Activated T-helper 2 cell treated with anti-CD3 and anti-CD28 coated beads, Interferon-gamma antibody, Interleukin-2, Interleukin-4, amounts not matched to agents 10 μg/mL and 5 μg/mL and 100 μg/mL, durations not matched to agents 14 hours and 24 hours and 36 hours (primary cell): ENCODE data around the gene HNMT. TPM values are rescaled to one million over a fixed set of nuclear protein-coding genes. Genes with fewer than 3 reads are reported as not detected.
"Not testable (repeated sequence)": the region's sequence is repeated elsewhere in the genome, so short reads cannot be mapped to it uniquely, and the experiment has no call there.

Source experiments
- DNase-seq: peaks from one replicate; pipeline ENCODE4 v3.0.0; 2021; ENCODE audit warnings: low spot score
- H3K27ac Mint-ChIP-seq: one replicate; pipeline ENCODE4 v1.8.0; 2021; ENCODE audit warnings: mixed read lengths
- H3K27me3 Mint-ChIP-seq: one replicate; pipeline ENCODE4 v1.8.0; 2021; ENCODE audit warnings: low read depth, mixed read lengths
- H3K36me3 Mint-ChIP-seq: one replicate; pipeline ENCODE4 v1.8.0; 2021; ENCODE audit warnings: low read depth, mixed read lengths
- H3K4me1 Mint-ChIP-seq: one replicate; pipeline ENCODE4 v1.8.0; 2021; ENCODE audit warnings: low read depth, mixed read lengths
- H3K4me3 Mint-ChIP-seq: one replicate; pipeline ENCODE4 v1.8.0; 2021; ENCODE audit warnings: low read depth, mild to moderate bottlenecking, moderate library complexity, mixed read lengths
- H3K9me3 Mint-ChIP-seq: one replicate; pipeline ENCODE4 v1.8.0; 2021; ENCODE audit warnings: mixed read lengths
- intact Hi-C: fragments of 100-400 bp; cut with micrococcal nuclease; formaldehyde crosslinking; loops from one replicate; pipeline ENCODE4 v1.15.1; 2023
- total RNA-seq: library from RNA; stranded (reverse); gene quantifications from 2 replicates; pipeline ENCODE4 v1.2.3, GENCODE V29; 2022

Gene HNMT
- not detected in 2 replicates for total RNA-seq

DNA sequence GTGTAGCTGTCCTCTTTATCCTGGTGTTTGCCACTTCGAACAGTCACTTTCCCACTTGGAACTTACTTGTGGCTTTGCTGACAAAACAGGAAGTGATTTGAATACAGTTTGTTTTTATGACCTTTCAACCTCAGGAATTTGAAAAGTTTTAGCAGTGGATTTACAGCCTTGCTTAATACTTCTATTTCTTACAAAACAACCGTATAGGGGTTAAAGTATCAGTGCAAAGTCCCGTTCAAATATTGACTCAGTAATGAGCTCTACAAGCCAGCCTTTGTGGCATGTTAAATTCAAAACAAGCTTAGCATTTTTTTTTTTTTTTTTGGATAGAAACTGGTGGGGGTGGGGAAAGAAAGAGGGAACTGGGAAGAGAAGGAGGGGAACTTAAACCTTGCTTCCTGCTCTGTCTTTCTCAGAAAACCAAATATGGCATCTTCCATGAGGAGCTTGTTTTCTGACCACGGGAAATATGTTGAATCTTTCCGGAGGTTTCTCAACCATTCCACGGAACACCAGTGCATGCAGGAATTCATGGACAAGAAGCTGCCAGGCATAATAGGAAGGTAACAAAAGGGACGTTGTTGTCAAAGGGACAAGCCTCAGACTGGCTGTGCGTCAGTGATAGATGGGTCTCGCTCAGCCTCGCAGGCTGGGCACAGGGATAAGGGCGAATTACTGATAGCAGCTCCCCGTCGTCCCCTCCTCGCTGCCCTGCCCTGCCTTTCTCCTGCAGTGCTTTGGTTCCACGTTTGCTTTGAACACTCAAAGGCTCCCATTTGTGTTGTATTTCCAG lies at the start of gene HNMT:
Gene HNMT (plus strand): TSS at position 408 of the 793 bp plus-strand sequence. CDS start 19 bp downstream, at position 427.
- H3K27me3 Mint-ChIP-seq, result no peaks in the 10 kb centered on the region
- no peak for DNase-seq
- no peaks in the 10 kb centered on the region for H3K36me3 Mint-ChIP-seq
- H3K4me3 Mint-ChIP-seq, result no peak within 1 kb of the TSS
- H3K27ac Mint-ChIP-seq, result no peak within 1 kb of the TSS
- H3K4me1 Mint-ChIP-seq, result no peaks in the 10 kb centered on the region
- peaks cover 4% of the 10 kb centered on the region for H3K9me3 Mint-ChIP-seq
- intact Hi-C loops, result no loop called here

DNA sequence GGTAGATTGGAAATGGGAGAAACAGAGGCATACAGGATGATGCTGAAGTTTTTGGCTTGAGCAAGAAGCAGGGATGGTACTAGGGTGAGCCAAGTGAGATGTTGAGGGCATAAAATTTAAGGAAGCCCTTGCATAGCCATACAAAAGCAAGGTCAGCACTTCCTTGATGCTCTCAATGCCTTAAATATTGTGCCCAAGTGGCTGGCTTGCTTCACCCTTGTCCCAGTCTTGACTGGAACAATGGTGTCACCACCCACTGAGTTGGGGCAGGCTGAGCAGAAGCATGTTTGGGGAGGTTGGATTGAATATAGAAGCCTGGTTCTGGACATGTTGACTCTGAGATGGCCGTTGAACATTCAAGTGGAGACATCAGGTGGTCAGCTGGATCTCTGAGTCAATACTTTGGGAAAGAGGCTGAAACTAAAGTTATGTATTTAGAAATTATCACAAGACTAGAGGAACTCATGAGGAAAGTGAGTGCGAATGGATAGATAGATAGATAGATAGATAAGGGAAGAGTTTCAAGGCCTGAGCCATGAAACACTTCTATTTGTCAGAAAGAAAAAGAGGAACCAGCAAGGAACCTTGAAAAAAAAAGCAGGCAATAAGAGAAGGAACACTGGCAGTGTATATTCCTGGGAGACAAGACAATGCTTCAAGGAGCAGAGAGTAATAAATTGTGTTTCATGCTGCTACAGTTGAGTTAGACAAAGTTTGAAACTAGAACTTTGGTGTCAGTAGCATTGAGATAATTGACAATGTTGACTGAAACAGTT lies 43.0 kb upstream of the HNMT start:
- H3K27me3 Mint-ChIP-seq, result peaks cover 2% of the 10 kb centered on the region
- no peaks in the 10 kb centered on the region for H3K9me3 Mint-ChIP-seq
- H3K36me3 Mint-ChIP-seq, result no peaks in the 10 kb centered on the region
- no peak overlapping the region for H3K27ac Mint-ChIP-seq
- intact Hi-C loops, result no loop called here
- H3K4me3 Mint-ChIP-seq, result no peak overlapping the region
- no peaks in the 10 kb centered on the region for H3K4me1 Mint-ChIP-seq
- no peak for DNase-seq

DNA sequence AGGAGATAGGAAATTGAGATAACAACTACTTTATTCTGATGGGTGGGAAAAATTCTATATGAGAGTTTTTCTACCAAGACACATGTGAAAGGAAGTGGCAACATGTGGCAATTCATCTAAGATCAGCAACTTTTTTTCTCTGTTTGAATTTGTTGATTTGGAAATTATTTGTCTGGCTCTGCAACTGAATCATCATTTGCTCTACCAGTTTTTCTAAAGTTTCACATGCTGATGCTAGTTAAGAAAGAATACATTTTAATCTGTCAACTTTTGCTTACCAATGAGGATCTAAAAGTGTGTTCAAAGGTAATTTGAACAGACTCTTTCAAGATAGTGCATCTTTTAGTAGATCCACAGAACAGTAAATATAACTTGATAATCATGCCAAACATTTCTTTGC lies 42.1 kb upstream of the HNMT start:
- H3K27me3 Mint-ChIP-seq, intact Hi-C loops, H3K9me3 Mint-ChIP-seq, DNase-seq, H3K4me1 Mint-ChIP-seq, H3K36me3 Mint-ChIP-seq, H3K27ac Mint-ChIP-seq, H3K4me3 Mint-ChIP-seq: not testable (repeated sequence)

DNA sequence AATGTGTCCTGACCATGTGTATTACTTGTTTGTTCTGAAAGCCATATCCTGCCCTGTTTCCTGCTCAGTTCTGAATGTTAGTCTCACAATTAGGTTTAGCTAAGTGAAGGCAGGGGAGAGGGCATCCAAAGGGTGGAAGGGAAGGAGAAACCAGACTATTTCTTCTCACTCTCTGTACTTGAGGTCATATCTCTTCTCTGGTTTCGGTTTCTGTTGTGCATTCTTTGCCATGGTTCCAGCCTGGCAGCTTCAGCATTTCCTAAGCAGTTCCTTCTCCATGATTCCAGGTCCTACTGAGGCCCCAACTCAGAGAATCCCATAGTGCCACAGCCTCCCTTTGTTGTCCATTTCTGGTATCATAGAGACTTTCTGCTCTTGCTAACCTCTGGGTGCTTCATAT lies 40.3 kb upstream of the HNMT start:
- Mint-ChIP-seq H3K36me3 (no peaks in the 10 kb centered on the region), H3K4me3 (no peak overlapping the region), H3K4me1 (no peaks in the 10 kb centered on the region), H3K27ac (no peak overlapping the region), H3K27me3 (peaks cover 2% of the 10 kb centered on the region), H3K9me3 (no peaks in the 10 kb centered on the region)
- no peak for DNase-seq
- intact Hi-C loops, result no loop called here

DNA sequence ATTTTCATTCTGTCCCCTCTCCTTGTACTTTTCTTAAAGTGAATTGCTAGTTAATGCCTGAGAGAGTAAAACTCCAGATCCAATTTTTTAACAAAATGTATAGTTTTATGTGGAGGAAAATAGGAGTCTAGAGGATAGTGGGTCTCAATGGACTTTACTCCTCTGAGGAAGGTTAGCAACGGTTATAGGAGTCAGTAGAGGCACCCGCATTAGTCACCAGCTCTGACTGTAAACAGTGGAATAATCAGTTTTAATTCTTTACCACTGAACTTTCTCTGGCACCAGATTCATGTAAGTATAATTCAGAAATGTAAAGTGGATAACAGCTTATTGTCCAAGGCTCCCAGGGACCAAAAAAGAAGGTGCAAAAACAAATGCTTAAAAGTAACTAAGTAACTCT lies 38.7 kb upstream of the HNMT start:
- Mint-ChIP-seq H3K9me3 (no peaks in the 10 kb centered on the region), H3K36me3 (no peaks in the 10 kb centered on the region), H3K27me3 (peaks cover 2% of the 10 kb centered on the region), H3K4me1 (no peaks in the 10 kb centered on the region), H3K4me3 (no peak overlapping the region), H3K27ac (no peak overlapping the region)
- intact Hi-C loops, result no loop called here
- DNase-seq, result no peak

DNA sequence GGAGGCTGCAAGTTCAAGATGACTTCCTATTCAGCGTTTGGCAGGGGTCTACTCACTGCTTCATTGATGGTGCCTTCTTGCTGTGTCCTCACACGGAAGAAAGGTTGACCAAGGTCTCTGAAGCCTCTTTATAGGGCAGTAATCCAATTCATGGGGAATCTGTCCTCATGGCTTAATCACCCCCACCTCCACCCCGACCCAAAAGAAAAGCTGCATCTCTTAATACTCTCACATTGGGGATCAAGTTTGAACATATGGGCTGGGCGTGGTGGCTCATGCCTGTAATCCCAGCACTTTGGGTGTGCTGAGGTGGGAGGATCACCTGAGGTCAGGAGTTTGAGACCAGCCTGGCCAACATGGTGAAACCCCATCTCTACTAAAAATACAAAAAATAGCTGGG lies 36.4 kb upstream of the HNMT start:
- Mint-ChIP-seq H3K4me3 (no peak overlapping the region), H3K36me3 (no peaks in the 10 kb centered on the region), H3K27ac (no peak overlapping the region), H3K9me3 (no peaks in the 10 kb centered on the region), H3K4me1 (no peaks in the 10 kb centered on the region), H3K27me3 (no peaks in the 10 kb centered on the region)
- no peak for DNase-seq
- intact Hi-C loops, result no loop called here

DNA sequence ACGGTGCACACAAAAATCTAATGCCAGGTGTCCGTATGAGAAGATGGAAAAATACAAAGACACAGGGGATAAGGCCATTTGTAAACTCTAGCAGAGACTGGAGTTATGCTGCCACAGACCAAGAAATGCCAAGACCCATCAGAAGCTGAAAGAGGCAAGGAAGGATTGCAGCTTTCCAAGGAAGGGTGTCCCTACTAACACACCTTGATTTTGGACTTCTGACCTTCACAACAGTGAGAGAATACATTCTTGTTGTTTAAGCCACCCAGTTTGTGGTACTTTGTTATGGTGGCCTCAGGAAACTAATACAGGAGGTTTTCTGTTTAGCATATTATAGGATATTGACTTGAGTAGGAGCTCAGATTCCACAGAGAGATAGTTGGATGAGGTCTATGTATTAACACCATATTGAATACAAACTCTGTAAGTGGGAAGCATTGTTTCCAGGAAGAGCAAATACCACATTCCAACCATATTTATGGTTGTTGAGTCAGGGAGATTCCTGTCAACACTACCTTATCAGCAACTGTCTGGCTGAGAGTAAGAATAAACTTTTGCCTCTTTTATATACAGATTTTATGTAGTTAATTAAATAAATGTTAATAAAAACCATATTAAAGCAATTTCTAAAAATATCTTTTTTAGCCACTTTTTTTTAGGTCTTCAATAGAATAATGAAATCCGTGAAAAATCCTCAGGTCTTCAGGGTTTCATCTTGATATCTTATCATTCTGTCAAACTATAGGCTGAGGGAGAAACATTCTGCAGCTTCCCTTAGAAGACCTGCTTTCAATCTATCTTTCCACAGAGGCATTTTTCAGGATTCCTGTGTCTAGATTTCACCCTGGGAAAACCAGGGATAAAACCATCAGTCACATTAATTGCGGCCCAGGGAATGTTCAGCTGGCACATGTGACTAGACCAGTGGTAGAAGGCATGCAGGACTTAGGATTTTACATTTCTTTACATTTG lies 35.4 kb upstream of the HNMT start:
- no peak overlapping the region for H3K4me3 Mint-ChIP-seq
- H3K27ac Mint-ChIP-seq, result no peak overlapping the region
- no peaks in the 10 kb centered on the region for H3K4me1 Mint-ChIP-seq
- H3K36me3 Mint-ChIP-seq, result no peaks in the 10 kb centered on the region
- intact Hi-C loops, result no loop called here
- DNase-seq, result no peak
- no peaks in the 10 kb centered on the region for H3K9me3 Mint-ChIP-seq
- H3K27me3 Mint-ChIP-seq, result no peaks in the 10 kb centered on the region

DNA sequence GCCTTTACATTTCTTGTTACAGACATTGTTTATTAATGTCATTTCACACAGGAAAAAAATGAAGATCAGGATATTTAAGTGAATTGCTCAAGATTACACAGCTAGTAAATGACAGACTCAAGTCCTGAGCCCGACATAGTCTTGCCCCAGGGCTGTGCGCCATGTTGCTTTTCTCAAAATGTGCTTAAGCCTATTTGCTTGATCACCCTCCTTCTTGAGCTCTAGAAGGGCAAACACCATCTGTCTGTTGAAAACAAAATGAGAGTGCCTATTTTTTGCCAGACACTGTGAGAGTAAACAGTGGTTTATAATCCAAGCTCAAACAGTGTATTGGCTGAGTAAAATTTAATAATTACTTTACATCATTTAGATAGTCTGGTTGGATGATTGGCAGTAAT lies 34.8 kb upstream of the HNMT start:
- no peak for DNase-seq
- no peak overlapping the region for H3K4me3 Mint-ChIP-seq

DNA sequence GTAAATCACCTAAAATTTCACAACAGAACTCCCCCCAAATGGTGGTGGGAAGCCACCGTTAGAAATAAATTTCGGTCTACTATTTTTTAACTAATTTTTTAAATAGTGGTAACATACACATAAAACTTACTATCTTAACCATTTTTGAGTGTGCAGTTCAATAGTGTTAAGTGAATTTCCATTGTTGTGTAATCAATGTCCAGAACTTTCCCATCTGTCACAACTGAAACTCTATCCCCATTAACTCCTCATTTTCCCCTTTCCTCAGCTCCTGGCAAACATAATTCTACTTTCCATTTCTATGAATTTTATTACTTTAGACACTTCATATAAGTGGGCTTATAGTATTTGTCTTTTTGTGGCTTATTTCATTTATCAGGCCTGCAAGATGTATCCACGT lies 34.1 kb upstream of the HNMT start:
- no peaks in the 10 kb centered on the region for H3K9me3 Mint-ChIP-seq
- no peak for DNase-seq
- no peaks in the 10 kb centered on the region for H3K36me3 Mint-ChIP-seq
- H3K4me1 Mint-ChIP-seq, result no peaks in the 10 kb centered on the region
- intact Hi-C loops, result no loop called here
- no peaks in the 10 kb centered on the region for H3K27me3 Mint-ChIP-seq
- no peak overlapping the region for H3K4me3 Mint-ChIP-seq
- H3K27ac Mint-ChIP-seq, result no peak overlapping the region

More for the DNA sequence above, 34.8 kb upstream of the HNMT start:
- Mint-ChIP-seq H3K9me3 (no peaks in the 10 kb centered on the region), H3K27me3 (no peaks in the 10 kb centered on the region), H3K27ac (no peak overlapping the region), H3K4me1 (no peaks in the 10 kb centered on the region), H3K36me3 (no peaks in the 10 kb centered on the region)
- intact Hi-C loops, result no loop called here

DNA sequence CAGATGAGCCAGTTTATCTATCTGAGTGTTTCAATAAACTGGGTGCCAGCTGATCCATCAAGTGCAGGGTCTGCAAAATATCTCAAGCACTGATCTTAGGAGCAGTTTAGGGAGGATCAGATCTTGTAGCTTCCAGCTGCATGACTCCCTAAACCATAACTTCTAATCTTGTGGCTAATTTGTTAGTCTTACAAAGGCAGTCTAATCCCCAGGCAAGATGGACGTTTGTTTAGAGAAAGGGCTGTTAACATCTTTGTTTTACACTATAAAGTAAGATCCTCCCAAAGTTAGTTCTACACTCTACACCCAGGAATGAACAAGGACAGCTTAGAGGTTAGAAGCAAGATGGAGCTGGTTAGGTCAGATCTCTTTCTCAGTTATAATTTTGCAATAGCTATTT lies 28.7 kb upstream of the HNMT start:
- Mint-ChIP-seq H3K9me3 (no peaks in the 10 kb centered on the region), H3K4me1 (no peaks in the 10 kb centered on the region), H3K36me3 (no peaks in the 10 kb centered on the region), H3K4me3 (no peak overlapping the region), H3K27me3 (no peaks in the 10 kb centered on the region), H3K27ac (no peak overlapping the region)
- DNase-seq, result no peak
- intact Hi-C loops, result no loop called here

DNA sequence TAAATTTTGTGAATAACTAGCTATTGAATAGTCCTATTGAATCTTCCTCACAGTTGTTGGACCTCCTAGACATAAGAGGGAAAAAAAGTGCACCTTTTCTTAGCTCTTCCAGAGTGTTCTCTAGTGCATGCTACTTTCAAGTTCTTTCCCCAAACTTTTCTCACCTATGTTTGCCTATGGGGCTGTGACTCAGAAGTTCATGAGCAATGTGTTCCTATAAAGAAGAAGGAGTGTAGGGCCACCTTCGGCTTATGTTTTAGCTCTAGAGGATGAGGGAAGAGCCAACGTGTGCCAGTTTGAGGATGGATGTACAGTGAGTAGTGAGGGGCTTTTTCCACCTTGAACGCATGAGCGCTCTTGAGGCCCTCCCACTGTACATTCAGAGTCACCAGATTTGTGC lies 27.0 kb upstream of the HNMT start:
- DNase-seq, result no peak
- H3K4me1 Mint-ChIP-seq, result no peaks in the 10 kb centered on the region
- no peak overlapping the region for H3K27ac Mint-ChIP-seq
- H3K36me3 Mint-ChIP-seq, result no peaks in the 10 kb centered on the region
- intact Hi-C loops, result no loop called here
- no peak overlapping the region for H3K4me3 Mint-ChIP-seq
- H3K9me3 Mint-ChIP-seq, result no peaks in the 10 kb centered on the region
- no peaks in the 10 kb centered on the region for H3K27me3 Mint-ChIP-seq

DNA sequence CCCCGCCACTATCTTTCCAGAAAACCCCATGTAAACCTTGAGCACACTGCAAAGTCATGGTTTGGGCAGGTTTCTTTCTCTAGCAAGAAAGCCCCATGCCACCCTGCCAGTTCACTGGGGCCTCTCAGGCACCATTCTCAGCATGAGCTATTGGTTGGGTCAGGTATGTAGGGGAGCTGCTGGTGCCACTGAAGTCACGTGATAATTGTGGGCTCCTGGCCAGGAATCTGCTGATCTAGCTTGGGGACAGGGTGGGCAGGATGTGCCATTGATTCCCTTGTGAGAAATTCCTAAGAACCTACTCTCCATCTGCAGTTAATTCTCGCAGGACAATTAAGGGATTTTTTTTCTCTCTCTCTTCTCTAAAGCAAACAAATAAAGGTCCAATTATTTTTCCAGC lies 26.5 kb upstream of the HNMT start:
- no peaks in the 10 kb centered on the region for H3K4me1 Mint-ChIP-seq
- H3K4me3 Mint-ChIP-seq, result no peak overlapping the region
- DNase-seq, result no peak
- H3K27ac Mint-ChIP-seq, result no peak overlapping the region
- intact Hi-C loops, result no loop called here
- no peaks in the 10 kb centered on the region for H3K27me3 Mint-ChIP-seq
- H3K36me3 Mint-ChIP-seq, result no peaks in the 10 kb centered on the region
- no peaks in the 10 kb centered on the region for H3K9me3 Mint-ChIP-seq
